Measurements from ENCODE around the gene SOWAHA. TPM values are rescaled to one million over a fixed set of nuclear protein-coding genes. Genes with fewer than 3 reads are reported as not detected.

The SOWAHA gene
- total RNA-seq, 2 donors from 2014 or later: 0.63 to 0.68 TPM

- H3K9me3 ChIP-seq: no peaks in the 10 kb centered on the region
- TF ChIP-seq, protein P1, sequence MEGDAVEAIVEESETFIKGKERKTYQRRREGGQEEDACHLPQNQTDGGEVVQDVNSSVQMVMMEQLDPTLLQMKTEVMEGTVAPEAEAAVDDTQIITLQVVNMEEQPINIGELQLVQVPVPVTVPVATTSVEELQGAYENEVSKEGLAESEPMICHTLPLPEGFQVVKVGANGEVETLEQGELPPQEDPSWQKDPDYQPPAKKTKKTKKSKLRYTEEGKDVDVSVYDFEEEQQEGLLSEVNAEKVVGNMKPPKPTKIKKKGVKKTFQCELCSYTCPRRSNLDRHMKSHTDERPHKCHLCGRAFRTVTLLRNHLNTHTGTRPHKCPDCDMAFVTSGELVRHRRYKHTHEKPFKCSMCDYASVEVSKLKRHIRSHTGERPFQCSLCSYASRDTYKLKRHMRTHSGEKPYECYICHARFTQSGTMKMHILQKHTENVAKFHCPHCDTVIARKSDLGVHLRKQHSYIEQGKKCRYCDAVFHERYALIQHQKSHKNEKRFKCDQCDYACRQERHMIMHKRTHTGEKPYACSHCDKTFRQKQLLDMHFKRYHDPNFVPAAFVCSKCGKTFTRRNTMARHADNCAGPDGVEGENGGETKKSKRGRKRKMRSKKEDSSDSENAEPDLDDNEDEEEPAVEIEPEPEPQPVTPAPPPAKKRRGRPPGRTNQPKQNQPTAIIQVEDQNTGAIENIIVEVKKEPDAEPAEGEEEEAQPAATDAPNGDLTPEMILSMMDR (IDR thresholded peaks at IDR 0.05): no peak
- no peak for ATAC-seq (ENCODE audit: insufficient number of reproducible peaks, low FRiP score, low read depth)
- no peak overlapping the region for H3K4me3 ChIP-seq
- no peaks in the 10 kb centered on the region for H3K4me1 ChIP-seq (ENCODE audit: control insufficient read depth in 1 of 2, low read depth in 2 of 2)
- no peak overlapping the region for H3K27ac ChIP-seq
- no peaks in the 10 kb centered on the region for H3K27me3 ChIP-seq (replicated peaks; ENCODE audit: insufficient read depth)
- no peak for DNase-seq (ENCODE audit: low spot score)
- H3K36me3 ChIP-seq: no peaks in the 10 kb centered on the region
Observed at GRCh38 chr5:132848270-132848669, 35.2 kb downstream of the SOWAHA start.

- Histone ChIP-seq H3K36me3 (no peaks in the 10 kb centered on the region), H3K27ac (no peak overlapping the region), H3K4me3 (no peak overlapping the region), H3K9me3 (no peaks in the 10 kb centered on the region), H3K4me1 (ENCODE audit: control insufficient read depth in 1 of 2, low read depth in 2 of 2) (no peaks in the 10 kb centered on the region), H3K27me3 (replicated peaks; ENCODE audit: insufficient read depth) (no peaks in the 10 kb centered on the region)
- DNase-seq (ENCODE audit: low spot score): no peak
- no peak for ATAC-seq (ENCODE audit: insufficient number of reproducible peaks, low FRiP score, low read depth)
- TF ChIP-seq, protein P1 (IDR thresholded peaks at IDR 0.05): no peak
Observed at GRCh38 chr5:132849347-132849746, 36.2 kb downstream of the SOWAHA start.

DNA sequence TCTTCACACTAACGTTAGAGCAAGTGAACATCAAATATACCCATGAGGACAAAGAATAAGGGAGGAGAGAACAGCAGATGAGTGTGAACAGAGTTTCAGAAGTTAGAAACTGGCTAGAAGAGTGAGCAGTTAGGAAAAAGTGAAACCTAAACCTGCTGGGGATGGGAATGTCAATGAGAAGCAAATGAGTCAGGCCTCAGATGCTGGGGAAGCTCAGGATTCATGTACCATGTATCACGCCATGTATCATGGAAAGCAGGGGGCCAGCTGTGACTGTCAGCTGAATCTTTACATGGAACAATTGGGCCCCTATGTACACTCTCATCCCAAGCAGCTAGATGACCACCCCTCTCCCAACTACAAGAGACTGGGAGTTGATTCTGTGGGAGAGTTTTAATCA is 37.0 kb downstream of the SOWAHA start:
- H3K36me3 ChIP-seq: no peaks in the 10 kb centered on the region
- no peaks in the 10 kb centered on the region for H3K9me3 ChIP-seq
- H3K27ac ChIP-seq: no peak overlapping the region
- DNase-seq (ENCODE audit: low spot score) (no peak), ATAC-seq (ENCODE audit: insufficient number of reproducible peaks, low FRiP score, low read depth) (no peak)
- H3K4me3 ChIP-seq: no peak overlapping the region
- TF ChIP-seq, protein P1 (IDR thresholded peaks at IDR 0.05): no peak
- no peaks in the 10 kb centered on the region for H3K27me3 ChIP-seq (replicated peaks; ENCODE audit: insufficient read depth)
- H3K4me1 ChIP-seq (ENCODE audit: control insufficient read depth in 1 of 2, low read depth in 2 of 2): no peaks in the 10 kb centered on the region

- H3K27ac ChIP-seq: no peak overlapping the region
- no peaks in the 10 kb centered on the region for H3K4me1 ChIP-seq (ENCODE audit: control insufficient read depth in 1 of 2, low read depth in 2 of 2)
- no peaks in the 10 kb centered on the region for H3K9me3 ChIP-seq
- no peaks in the 10 kb centered on the region for H3K36me3 ChIP-seq
- no peak overlapping the region for H3K4me3 ChIP-seq
- DNase-seq (ENCODE audit: low spot score) (no peak), ATAC-seq (ENCODE audit: insufficient number of reproducible peaks, low FRiP score, low read depth) (no peak)
- TF ChIP-seq, protein P1 (IDR thresholded peaks at IDR 0.05): no peak
- H3K27me3 ChIP-seq (replicated peaks; ENCODE audit: insufficient read depth): no peaks in the 10 kb centered on the region
Observed at GRCh38 chr5:132853323-132853722, 40.2 kb downstream of the SOWAHA start.

DNA sequence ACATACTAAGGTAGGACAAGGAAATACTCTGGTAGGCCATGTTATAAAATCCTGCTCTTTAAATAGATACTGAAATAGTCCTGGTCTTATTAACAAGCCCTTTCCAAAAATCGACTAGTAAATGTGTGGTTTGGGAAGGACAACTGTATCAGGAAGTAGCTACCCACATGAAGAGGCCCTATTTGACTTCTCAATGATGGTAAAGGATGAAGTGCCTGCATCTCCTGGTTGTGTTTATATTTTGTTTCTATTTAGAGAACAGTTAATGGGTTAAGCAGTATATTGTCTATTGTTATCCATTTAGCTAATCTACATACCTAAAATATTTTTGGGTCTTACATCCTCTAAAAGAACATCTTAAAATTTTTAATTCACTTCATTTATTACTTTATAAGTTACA is 40.7 kb downstream of the SOWAHA start:
- no peaks in the 10 kb centered on the region for H3K9me3 ChIP-seq
- H3K4me3 ChIP-seq: no peak overlapping the region
- ATAC-seq (ENCODE audit: insufficient number of reproducible peaks, low FRiP score, low read depth) (no peak), DNase-seq (ENCODE audit: low spot score) (no peak)
- H3K36me3 ChIP-seq: no peaks in the 10 kb centered on the region
- H3K4me1 ChIP-seq (ENCODE audit: control insufficient read depth in 1 of 2, low read depth in 2 of 2): no peaks in the 10 kb centered on the region
- H3K27me3 ChIP-seq (replicated peaks; ENCODE audit: insufficient read depth): no peaks in the 10 kb centered on the region
- TF ChIP-seq, protein P1 (IDR thresholded peaks at IDR 0.05): no peak
- H3K27ac ChIP-seq: no peak overlapping the region

Measured in thoracic aorta (tissue), 2 donors.